ENCODE data around the gene CXCL16. TPM values are rescaled to one million over a fixed set of nuclear protein-coding genes. Genes with fewer than 3 reads are reported as not detected.
A peak's percentile ranks its signal among the peaks of the same experiment; 100 is the strongest.

Gene CXCL16
- total RNA-seq, 1 experiment from 2014 or later: 4.0 TPM

DNA sequence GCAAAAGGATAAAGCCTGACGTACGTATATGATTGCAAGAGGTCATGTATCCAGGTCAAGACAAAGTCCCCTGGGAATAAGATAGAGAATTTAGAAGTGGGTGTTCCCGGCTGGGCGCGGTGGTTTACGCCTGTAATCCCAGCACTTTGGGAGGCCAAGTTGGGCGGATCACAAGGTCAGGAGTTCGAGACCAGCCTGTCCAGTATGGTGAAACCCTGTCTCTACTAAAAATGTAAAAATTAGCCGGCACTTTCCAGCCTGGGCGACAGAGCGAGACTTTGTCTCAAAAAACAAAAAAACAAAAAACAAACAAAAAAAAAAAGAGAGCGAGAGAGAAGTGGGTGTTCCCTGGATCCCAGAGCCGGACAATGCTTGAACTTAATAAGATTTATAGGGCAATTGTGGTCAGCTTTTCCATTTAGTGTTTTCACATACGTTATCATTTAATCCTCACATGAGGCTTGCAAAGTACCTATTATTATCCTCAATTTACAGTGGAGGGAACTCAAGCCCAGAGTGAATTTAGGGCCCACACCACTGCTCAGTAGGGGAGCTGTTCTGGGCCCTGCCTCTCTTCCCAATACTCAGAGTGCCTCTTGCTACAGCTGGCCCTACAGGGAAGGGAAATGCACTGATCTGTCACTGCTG is 48.6 kb upstream of the CXCL16 start:
- BruUV-seq (replicated peaks): no TSS peak
- TF ChIP-seq, protein P1, sequence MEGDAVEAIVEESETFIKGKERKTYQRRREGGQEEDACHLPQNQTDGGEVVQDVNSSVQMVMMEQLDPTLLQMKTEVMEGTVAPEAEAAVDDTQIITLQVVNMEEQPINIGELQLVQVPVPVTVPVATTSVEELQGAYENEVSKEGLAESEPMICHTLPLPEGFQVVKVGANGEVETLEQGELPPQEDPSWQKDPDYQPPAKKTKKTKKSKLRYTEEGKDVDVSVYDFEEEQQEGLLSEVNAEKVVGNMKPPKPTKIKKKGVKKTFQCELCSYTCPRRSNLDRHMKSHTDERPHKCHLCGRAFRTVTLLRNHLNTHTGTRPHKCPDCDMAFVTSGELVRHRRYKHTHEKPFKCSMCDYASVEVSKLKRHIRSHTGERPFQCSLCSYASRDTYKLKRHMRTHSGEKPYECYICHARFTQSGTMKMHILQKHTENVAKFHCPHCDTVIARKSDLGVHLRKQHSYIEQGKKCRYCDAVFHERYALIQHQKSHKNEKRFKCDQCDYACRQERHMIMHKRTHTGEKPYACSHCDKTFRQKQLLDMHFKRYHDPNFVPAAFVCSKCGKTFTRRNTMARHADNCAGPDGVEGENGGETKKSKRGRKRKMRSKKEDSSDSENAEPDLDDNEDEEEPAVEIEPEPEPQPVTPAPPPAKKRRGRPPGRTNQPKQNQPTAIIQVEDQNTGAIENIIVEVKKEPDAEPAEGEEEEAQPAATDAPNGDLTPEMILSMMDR (conservative IDR thresholded peaks at IDR 0.05; ENCODE audit: low read depth, low read length): no peak
- no peak for TF ChIP-seq EZH2 (IDR thresholded peaks at IDR 0.05; ENCODE audit: borderline replicate concordance, low read depth, low read length, poor library complexity, severe bottlenecking)
- H3K27me3 ChIP-seq (replicated peaks; ENCODE audit: insufficient read depth, low read depth, low read length, poor library complexity): no peaks in the 10 kb centered on the region
- ChIA-PET POLR2A (ENCODE audit: low non-redundant PET) (no interaction called here), CTCF (no interaction called here)
- no peaks in the 10 kb centered on the region for H3K9me3 ChIP-seq (ENCODE audit: low read depth, low read length, poor library complexity, severe bottlenecking)
- peak overlapping the region; percentile 89 for H3K27ac ChIP-seq (ENCODE audit: low read depth, low read length, poor library complexity, severe bottlenecking)
- DNase-seq (ENCODE audit: low spot score): peak; percentile 27
- H3K4me1 ChIP-seq (ENCODE audit: insufficient read depth, low read length, poor library complexity, severe bottlenecking): peaks cover 36% of the 10 kb centered on the region
- H3K36me3 ChIP-seq (ENCODE audit: insufficient read depth, low read length, poor library complexity, severe bottlenecking): no peaks in the 10 kb centered on the region
- intact Hi-C loops (cut with micrococcal nuclease; ENCODE audit: unreplicated experiment): no loop called here
- H3K4me3 ChIP-seq (ENCODE audit: low read depth, low read length, poor library complexity, severe bottlenecking): peak overlapping the region; percentile 84

DNA sequence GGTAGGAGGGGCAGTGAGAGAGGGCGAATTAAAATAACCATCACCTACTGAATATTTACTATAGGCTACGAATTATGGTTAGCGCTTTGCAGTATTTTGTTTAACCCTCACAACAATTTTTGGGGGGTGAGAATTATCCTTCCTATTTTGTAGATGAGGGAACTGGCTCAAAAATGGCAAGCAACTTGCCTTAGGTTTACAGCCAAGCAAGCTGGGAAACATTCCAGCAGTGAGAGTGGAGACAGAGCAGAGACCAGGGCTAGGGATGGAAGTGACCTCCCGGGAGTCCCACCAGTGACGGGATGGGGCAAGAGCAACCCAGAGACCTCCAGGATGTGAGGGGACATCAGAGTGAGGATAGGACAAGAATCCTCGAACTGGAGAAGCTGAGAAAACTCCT is 46.8 kb upstream of the CXCL16 start:
- H3K4me3 ChIP-seq (ENCODE audit: low read depth, low read length, poor library complexity, severe bottlenecking): peak overlapping the region; percentile 41
- no peaks in the 10 kb centered on the region for H3K36me3 ChIP-seq (ENCODE audit: insufficient read depth, low read length, poor library complexity, severe bottlenecking)
- no peak for DNase-seq (ENCODE audit: low spot score)
- intact Hi-C loops (cut with micrococcal nuclease; ENCODE audit: unreplicated experiment): loop anchor here (2.0 kb wide), 1 partner anchor 102 kb away; no protein-coding TSS in a partner anchor
- ChIA-PET POLR2A (ENCODE audit: low non-redundant PET) (interaction anchor here (0.6 kb wide), 1 partner anchor 66 kb away, joined by 6 read pairs; no protein-coding TSS in a partner anchor), CTCF (no interaction called here)
- peak overlapping the region; percentile 86 for H3K27ac ChIP-seq (ENCODE audit: low read depth, low read length, poor library complexity, severe bottlenecking)
- BruUV-seq (replicated peaks): no TSS peak
- no peaks in the 10 kb centered on the region for H3K9me3 ChIP-seq (ENCODE audit: low read depth, low read length, poor library complexity, severe bottlenecking)
- no peak for TF ChIP-seq EZH2 (IDR thresholded peaks at IDR 0.05; ENCODE audit: borderline replicate concordance, low read depth, low read length, poor library complexity, severe bottlenecking)
- TF ChIP-seq, protein P1 (conservative IDR thresholded peaks at IDR 0.05; ENCODE audit: low read depth, low read length): no peak
- peaks cover 36% of the 10 kb centered on the region for H3K4me1 ChIP-seq (ENCODE audit: insufficient read depth, low read length, poor library complexity, severe bottlenecking)
- no peaks in the 10 kb centered on the region for H3K27me3 ChIP-seq (replicated peaks; ENCODE audit: insufficient read depth, low read depth, low read length, poor library complexity)

DNA sequence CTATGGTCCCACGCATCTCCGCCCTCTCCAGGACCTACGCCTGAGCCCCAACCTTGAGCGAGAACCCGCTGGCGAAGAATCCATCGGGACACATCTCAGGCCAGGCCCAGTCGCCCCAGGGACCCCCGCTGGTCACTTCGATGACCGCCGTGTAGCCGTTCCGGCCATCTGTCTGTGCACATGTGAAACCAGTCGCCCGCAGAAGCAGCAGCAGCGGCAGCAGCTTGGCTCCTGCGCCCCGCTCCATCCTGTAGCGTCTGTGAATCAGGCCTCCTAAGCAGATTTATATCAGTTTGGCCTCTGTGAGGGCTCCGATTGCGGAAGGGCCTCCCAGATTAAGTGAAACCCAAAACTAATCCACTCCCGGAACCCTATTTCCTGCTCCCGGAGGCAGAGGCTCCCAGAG is 46.4 kb upstream of the CXCL16 start, which contains the start of gene VMO1:
VMO1 (minus strand) TSS at position 259 of the 406 bp plus-strand sequence; CDS start at position 247, 12 bp downstream.
- Histone ChIP-seq H3K4me3 (ENCODE audit: low read depth, low read length, poor library complexity, severe bottlenecking) (peak within 1 kb of the TSS; percentile 41), H3K4me1 (ENCODE audit: insufficient read depth, low read length, poor library complexity, severe bottlenecking) (peaks cover 36% of the 10 kb centered on the region), H3K27me3 (replicated peaks; ENCODE audit: insufficient read depth, low read depth, low read length, poor library complexity) (no peaks in the 10 kb centered on the region), H3K9me3 (ENCODE audit: low read depth, low read length, poor library complexity, severe bottlenecking) (no peaks in the 10 kb centered on the region), H3K36me3 (ENCODE audit: insufficient read depth, low read length, poor library complexity, severe bottlenecking) (no peaks in the 10 kb centered on the region), H3K27ac (ENCODE audit: low read depth, low read length, poor library complexity, severe bottlenecking) (peak within 1 kb of the TSS; percentile 86)
- POLR2A ChIA-PET (ENCODE audit: low non-redundant PET): no interaction called here
- no TSS peak for BruUV-seq (replicated peaks)
- no peak for TF ChIP-seq EZH2 (IDR thresholded peaks at IDR 0.05; ENCODE audit: borderline replicate concordance, low read depth, low read length, poor library complexity, severe bottlenecking)
- TF ChIP-seq, protein P1 (conservative IDR thresholded peaks at IDR 0.05; ENCODE audit: low read depth, low read length): no peak
- intact Hi-C loops (cut with micrococcal nuclease; ENCODE audit: unreplicated experiment): loop anchor here (2.0 kb wide), 1 partner anchor 103 kb away; no protein-coding TSS in a partner anchor
- peak; percentile 90 for DNase-seq (ENCODE audit: low spot score)
- CTCF ChIA-PET: no interaction called here

All from A673 (cell line).